Measurements from ENCODE around the gene WSB1. TPM values are rescaled to one million over a fixed set of nuclear protein-coding genes. Genes with fewer than 3 reads are reported as not detected.

The WSB1 gene
- total and polyA plus RNA-seq, 10 of the 15 experiments (the other 5 are each of a cell fraction or from before 2014, with no cell fraction given): 26.6 to 458 (median 101) TPM

- H2AFZ ChIP-seq (ENCODE audit: control insufficient read depth, low read depth, low read length): no peak overlapping the region
- TF ChIP-seq PBX3 (IDR thresholded peaks at IDR 0.05; ENCODE audit: insufficient replicate concordance, low read depth, low read length): no peak
- no peak for TF ChIP-seq CHD2 (IDR thresholded peaks at IDR 0.05; ENCODE audit: borderline replicate concordance, low read depth, low read length)
- no peak for TF ChIP-seq EED (IDR thresholded peaks at IDR 0.05; ENCODE audit: low read depth)
- no peak for TF ChIP-seq CREB1 (IDR thresholded peaks at IDR 0.05; ENCODE audit: low read depth)
- TF ChIP-seq PKNOX1 (IDR thresholded peaks at IDR 0.05): no peak
- no peak for TF ChIP-seq SMAD1 (IDR thresholded peaks at IDR 0.05; ENCODE audit: low read depth, partially characterized antibody)
- TF ChIP-seq PAX8 (IDR thresholded peaks at IDR 0.05): no peak
- no peak overlapping the region for H3K4me2 ChIP-seq (ENCODE audit: control insufficient read depth, insufficient read depth)
- POLR2A ChIA-PET: no interaction called here
- RAD21 ChIA-PET (ENCODE audit: unreplicated experiment): interaction anchor here (1.0 to 1.1 kb wide), 2 partner anchors 104 to 106 kb away, joined by 3 read pairs; no protein-coding TSS in a partner anchor
- in situ Hi-C loops (cut with MboI) (loop anchor here (10.0 kb wide), 1 partner anchor 62 kb away; no protein-coding TSS in a partner anchor), intact Hi-C loops (cut with micrococcal nuclease; ENCODE audit: unreplicated experiment) (no loop called here)
- DNase-seq (ENCODE audit: low read depth, low spot score): no peak
- CTCF ChIA-PET: interaction anchor here (1.1 to 5.7 kb wide), 2 partner anchors 11 to 106 kb away, joined by 3 to 40 read pairs; no protein-coding TSS in a partner anchor
- no peaks in the 10 kb centered on the region for H3K36me3 ChIP-seq (ENCODE audit: control insufficient read depth in 2 of 2, insufficient read depth in 2 of 2, low read length in 1 of 2)
- H3K27me3 ChIP-seq (replicated peaks in 1 of 2; ENCODE audit: control insufficient read depth in 2 of 2, insufficient read depth in 2 of 2, low read length in 1 of 2): no peaks in the 10 kb centered on the region
- H3K79me2 ChIP-seq (ENCODE audit: control insufficient read depth, insufficient read depth, low read length): no peaks in the 10 kb centered on the region
- no peak overlapping the region for H3K27ac ChIP-seq (ENCODE audit: control insufficient read depth, insufficient read depth)
- H3K4me1 ChIP-seq (ENCODE audit: control insufficient read depth, insufficient read depth, low read length): peaks cover 34% of the 10 kb centered on the region
- no peak overlapping the region for H3K9ac ChIP-seq (ENCODE audit: control insufficient read depth, insufficient read depth, low read length)
- H3K9me3 ChIP-seq (replicated peaks; ENCODE audit: control insufficient read depth, insufficient read depth, low read length): no peaks in the 10 kb centered on the region
- no TSS peak for BruUV-seq (replicated peaks)
- 79% methylated on average over 3 of the region's 3 CpGs for WGBS (ENCODE audit: insufficient coverage, insufficient replicate concordance, low lambda C conversion rate, missing lambda C conversion rate)
- SMC1A ChIA-PET (ENCODE audit: uncharacterized antibody, unreplicated experiment): interaction anchor here (2.5 kb wide), 1 partner anchor 107 kb away, joined by 9 read pairs; no protein-coding TSS in a partner anchor
- ATAC-seq: no peak
- H3K4me3 ChIP-seq: no peak overlapping the region
- no peaks in the 10 kb centered on the region for H4K20me1 ChIP-seq (ENCODE audit: control insufficient read depth, insufficient read depth)
- FAIRE-seq: no peak
These were observed 49.4 kb downstream of the WSB1 start for GRCh38 chr17:27343294-27343693.

All from GM12878 (cell line).